ENCODE data around the gene VAC14. TPM values are rescaled to one million over a fixed set of nuclear protein-coding genes. Genes with fewer than 3 reads are reported as not detected.
"Not testable (repeated sequence)": the region's sequence is repeated elsewhere in the genome, so short reads cannot be mapped to it uniquely, and the experiment has no call there.

The VAC14 gene
- total RNA-seq, 1 donor from 2014 or later = 21.7 TPM

GRCh38 chr16:70749006-70749678 is 51.8 kb downstream of the VAC14 start:
- ATAC-seq (no peak), DNase-seq (ENCODE audit: missing footprints) (no peak)
- intact Hi-C loops (cut with DNase I) = no loop called here

GRCh38 chr16:70747703-70748631 is 53.0 kb downstream of the VAC14 start:
- ATAC-seq (no peak), DNase-seq (ENCODE audit: missing footprints) (no peak)
- intact Hi-C loops (cut with DNase I) = no loop called here

GRCh38 chr16:70746708-70747424 is 54.1 kb downstream of the VAC14 start:
- intact Hi-C loops (cut with DNase I) = no loop called here
- ATAC-seq = peak; percentile 47
- DNase-seq (ENCODE audit: missing footprints) = no peak

GRCh38 chr16:70746040-70746707 is 54.8 kb downstream of the VAC14 start:
- ATAC-seq = no peak
- no peak for DNase-seq (ENCODE audit: missing footprints)
- intact Hi-C loops (cut with DNase I) = no loop called here

- DNase-seq (ENCODE audit: missing footprints) = no peak
- intact Hi-C loops (cut with DNase I) = no loop called here
- ATAC-seq = no peak
These were observed 55.4 kb downstream of the VAC14 start for GRCh38 chr16:70745536-70746025.

- no peak for ATAC-seq
- intact Hi-C loops (cut with DNase I) = no loop called here
- no peak for DNase-seq (ENCODE audit: missing footprints)
These were observed 56.6 kb downstream of the VAC14 start for GRCh38 chr16:70744366-70744765.

GRCh38 chr16:70743791-70744190 is 57.2 kb downstream of the VAC14 start:
- DNase-seq (ENCODE audit: missing footprints) (no peak), ATAC-seq (no peak)
- intact Hi-C loops (cut with DNase I) = no loop called here

GRCh38 chr16:70742967-70743366 is 58.0 kb downstream of the VAC14 start:
- DNase-seq (ENCODE audit: missing footprints); intact Hi-C loops (cut with DNase I); ATAC-seq: not testable (repeated sequence)

- intact Hi-C loops (cut with DNase I) = no loop called here
These were observed 59.2 kb downstream of the VAC14 start for GRCh38 chr16:70741783-70742125.

GRCh38 chr16:70740914-70741782 is 59.8 kb downstream of the VAC14 start:
- no peak for DNase-seq (ENCODE audit: missing footprints)
- intact Hi-C loops (cut with DNase I) = no loop called here

More at GRCh38 chr16:70741783-70742125, 59.2 kb downstream of the VAC14 start:
- ATAC-seq (no peak), DNase-seq (ENCODE audit: missing footprints) (no peak)

GRCh38 chr16:70740174-70740913 is 60.6 kb downstream of the VAC14 start:
- DNase-seq (ENCODE audit: missing footprints) (no peak), ATAC-seq (no peak)
- intact Hi-C loops (cut with DNase I) = no loop called here

More at GRCh38 chr16:70740914-70741782, 59.8 kb downstream of the VAC14 start:
- no peak for ATAC-seq

- intact Hi-C loops (cut with DNase I) = loop anchor here (2.0 kb wide), 2 partner anchors 45 to 59 kb away; no protein-coding TSS in a partner anchor
- DNase-seq (ENCODE audit: missing footprints) (no peak), ATAC-seq (no peak)
These were observed 61.6 kb downstream of the VAC14 start for GRCh38 chr16:70739389-70739788.

GRCh38 chr16:70738083-70738977 is 62.6 kb downstream of the VAC14 start:
- peak; percentile 77 for ATAC-seq
- intact Hi-C loops (cut with DNase I) = loop anchor here (2.0 kb wide), 2 partner anchors 44 to 58 kb away; no protein-coding TSS in a partner anchor
- no peak for DNase-seq (ENCODE audit: missing footprints)

- DNase-seq (ENCODE audit: missing footprints) = peak; percentile 86
- intact Hi-C loops (cut with DNase I) = loop anchor here (2.0 kb wide), 3 partner anchors 43 to 57 kb away; no protein-coding TSS in a partner anchor
These were observed 63.4 kb downstream of the VAC14 start for GRCh38 chr16:70737377-70738082.

More at GRCh38 chr16:70737377-70738082, 63.4 kb downstream of the VAC14 start:
- ATAC-seq = peak; percentile 75

All from Right ventricle myocardium inferior (tissue), 1 donor.